Heart right ventricle (tissue), 16 donors: ENCODE data around the gene GLOD4. TPM values are rescaled to one million over a fixed set of nuclear protein-coding genes. Genes with fewer than 3 reads are reported as not detected.
"Not testable (repeated sequence)": the region's sequence is repeated elsewhere in the genome, so short reads cannot be mapped to it uniquely, and the experiment has no call there.

Source experiments
- ATAC-seq, 8 donors: fragments of 200-7000 bp; cut with Tn5 transposase; one replicate each; pipeline ENCODE4 v1.9.1; 2020; ENCODE audit warnings: mild to moderate bottlenecking in 8 of 8, moderate library complexity in 8 of 8, moderate number of reproducible peaks in 1 of 8
- DNase-seq, 2 donors: peaks; one replicate each; pipeline ENCODE4 v3.0.0-alpha.2; 2020
- H3K27ac ChIP-seq, 10 donors: fragments of 200-600 bp; sonication (generic) in 2 of 10; one replicate each; pipeline versions ENCODE4 v1.5.0 to v1.8.0; 2020 to 2022; ENCODE audit warnings: mild to moderate bottlenecking in 3 of 10
- H3K27me3 ChIP-seq, 7 donors: fragments of 200-600 bp; one replicate each; pipeline ENCODE4 v1.8.0; 2021 to 2022; ENCODE audit warnings: mild to moderate bottlenecking in 2 of 7
- H3K36me3 ChIP-seq, 9 donors: fragments of 200-600 bp; sonication (generic) in 1 of 9; one replicate each; pipeline versions ENCODE4 v1.5.0 to v1.8.0; 2020 to 2022; ENCODE audit warnings: mild to moderate bottlenecking in 2 of 9
- H3K4me1 ChIP-seq, 9 donors: fragments of 200-600 bp; sonication (generic) in 1 of 9; one replicate each; pipeline versions ENCODE4 v1.5.0 to v1.8.0; 2020 to 2022; ENCODE audit warnings: mild to moderate bottlenecking in 4 of 9
- H3K4me3 ChIP-seq, 10 donors: fragments of 200-600 bp; sonication (generic) in 2 of 10; one replicate each; pipeline versions ENCODE4 v1.5.0 to v1.8.0; 2020 to 2022; ENCODE audit warnings: mild to moderate bottlenecking in 7 of 10, moderate library complexity in 2 of 10
- H3K9me3 ChIP-seq, 11 donors: fragments of 200-600 bp in 10 of 11; sonication (generic) in 2 of 11; one replicate each; pipeline versions ENCODE4 v1.5.0 to v1.8.0; 2013 to 2022; ENCODE audit warnings: mild to moderate bottlenecking in 2 of 11, control low read depth in 1 of 11, moderate library complexity in 1 of 11
- CTCF ChIP-seq, 9 donors: fragments of 200-600 bp; sonication (generic) in 2 of 9; IDR thresholded peaks; one replicate each; pipeline versions ENCODE4 v1.5.0 to v1.8.0; 2021 to 2022; ENCODE audit warnings: antibody characterized with exemption in 9 of 9, mild to moderate bottlenecking in 5 of 9, moderate library complexity in 1 of 9
- WGBS, 2 donors: extraction: QIAGEN DNeasy Blood & Tissue Kit; methylation state at CpG; one replicate each; pipeline ENCODE4 v1.1.7; 2013; ENCODE audit warnings: inconsistent platforms in 1 of 2; 5-methylcytosine and 5-hydroxymethylcytosine counted together
- intact Hi-C, 10 donors: fragments of 100-400 bp; cut with DNase I; formaldehyde crosslinking; loops; one replicate each; pipeline versions ENCODE4 v1.11.1 to v1.14.2; 2022
- polyA plus RNA-seq, 2 donors: library from polyadenylated mRNA; stranded (reverse); fragments of 200-250 nt; gene quantifications; one replicate each; pipeline ENCODE4 v1.2.3, GENCODE V29; 2013
- total RNA-seq, 10 donors: library from RNA; stranded (reverse); fragmentation: NEBNext Ultra II Directional in 3 of 10; extraction: Animal tissue kit (Norgen Biotek cat#: 25700) in 3 of 10; gene quantifications; one replicate each; pipeline versions ENCODE4 v1.2.1 to v1.2.4, GENCODE V29; 2021 to 2023
- donor health status: Arrhythmogenic right ventricular cardiomyopathy.
- donor health status: ischemic (EF 13 %, LVEDD 7.1; RV severe dilation, severe dysfunction).
- donor health status: healthy with polysubstance abuse.
- donor health status: DM: no; HTN: yes; CAD: no.
- donor health status: DM: no; HTN: no; CAD: no.
- donor health status: ischemic (EF 25% LVEDD 6.9; RV normal size, moderate dysfunction).
- donor health status: ischemic (EF 25% LVEDD 5.7; RV mildly dilated, moderate dysfunction).
- donor health status: healthy.
- donor health status: DM: yes; HTN: yes; CAD: no.
- donor health status: Ischemic cardiomyopathy.
- donor health status: ischemic (EF 35%, LVEDD 5.7; RV mildly dilated, moderate dysfunction).
- donor health status: nonischemic (EF 11% LVEDD 7.7; RV severe dilation, severe dysfunction).
- donor health status: DM: yes; HTN: yes; CAD: no.
- donor health status: PGD.
- donor health status: ischemic (EF 29% LVEDD 5.4; RV normal size, mild dysfunction).
- donor health status: nonischemic (EF 23%, LVEDD 6.1; RV moderate dilation, normal function).

GLOD4 gene
- total and polyA plus RNA-seq, 12 donors, result 16.5 to 47.5 (median 27.6) TPM

DNA sequence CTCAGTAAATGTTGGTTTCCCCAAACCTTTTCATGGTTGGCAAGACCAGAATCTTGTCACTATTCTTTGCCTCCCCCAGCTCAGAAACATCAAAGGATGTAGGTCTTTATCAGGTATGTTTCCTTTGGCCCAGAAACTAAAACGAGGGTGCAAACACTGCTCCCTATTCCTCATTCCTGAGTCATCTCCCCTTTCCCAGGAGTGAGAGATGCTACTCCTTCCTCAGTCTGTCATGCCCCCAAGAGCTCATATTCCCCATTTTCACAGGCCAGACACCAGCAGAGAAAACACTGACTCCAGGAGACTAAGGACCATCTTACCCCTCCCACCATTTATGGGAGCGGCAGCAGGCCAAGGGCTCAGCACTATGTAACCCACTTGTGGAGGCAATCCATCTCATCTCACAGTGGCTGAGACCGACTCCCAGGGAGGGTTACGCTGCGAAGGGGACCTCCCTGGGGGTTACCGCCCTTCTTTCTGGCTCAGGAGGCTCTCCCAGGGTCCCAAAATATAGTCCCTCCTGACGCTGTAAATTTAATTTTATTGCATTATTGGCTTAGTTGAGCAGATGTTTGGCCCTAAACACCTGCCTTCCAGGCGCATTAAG lies 31.5 kb downstream of the GLOD4 start:
- H3K4me1 ChIP-seq, result peaks cover 3 to 28% (median 21%) of the 10 kb centered on the region in 9 donors
- H3K27ac ChIP-seq, result no peak overlapping the region
- peak overlapping the region in 7 of 10 donors; percentile 73 to 98 (median 88) for H3K4me3 ChIP-seq
- DNase-seq (no peak), ATAC-seq (no peak)
- TF ChIP-seq CTCF (IDR thresholded peaks at IDR 0.05), result no peak
- no peaks in the 10 kb centered on the region for H3K9me3 ChIP-seq
- 84 to 89% methylated on average over 8 of the region's 8 CpGs for WGBS, 2 donors
- H3K27me3 ChIP-seq, result no peaks in the 10 kb centered on the region
- peaks cover under 1 to 29% (median 21%) of the 10 kb centered on the region in 9 donors for H3K36me3 ChIP-seq
- intact Hi-C loops, result no loop called here

- H3K27ac ChIP-seq, H3K4me3 ChIP-seq, H3K27me3 ChIP-seq, intact Hi-C loops, ATAC-seq, H3K9me3 ChIP-seq, DNase-seq: not testable (repeated sequence)
- H3K36me3 ChIP-seq, result peaks cover 4 to 41% (median 30%) of the 10 kb centered on the region in 9 donors
- H3K4me1 ChIP-seq, result peaks cover 3 to 28% (median 21%) of the 10 kb centered on the region in 9 donors
- WGBS, 2 donors, result 81 to 83% methylated on average over 7 of the region's 7 CpGs
Measured at GRCh38 chr17:749359-749758, 32.7 kb downstream of the GLOD4 start.

- intact Hi-C loops, H3K9me3 ChIP-seq, H3K27me3 ChIP-seq, H3K27ac ChIP-seq, DNase-seq, H3K4me3 ChIP-seq, ATAC-seq: not testable (repeated sequence)
- H3K36me3 ChIP-seq, result peaks cover 4 to 48% (median 30%) of the 10 kb centered on the region in 9 donors
- H3K4me1 ChIP-seq, result peaks cover 3 to 28% (median 21%) of the 10 kb centered on the region in 9 donors
- WGBS, 2 donors, result 97 to 98% methylated on average over 4 of the region's 4 CpGs
Measured at GRCh38 chr17:748604-749003, 33.5 kb downstream of the GLOD4 start.

DNA sequence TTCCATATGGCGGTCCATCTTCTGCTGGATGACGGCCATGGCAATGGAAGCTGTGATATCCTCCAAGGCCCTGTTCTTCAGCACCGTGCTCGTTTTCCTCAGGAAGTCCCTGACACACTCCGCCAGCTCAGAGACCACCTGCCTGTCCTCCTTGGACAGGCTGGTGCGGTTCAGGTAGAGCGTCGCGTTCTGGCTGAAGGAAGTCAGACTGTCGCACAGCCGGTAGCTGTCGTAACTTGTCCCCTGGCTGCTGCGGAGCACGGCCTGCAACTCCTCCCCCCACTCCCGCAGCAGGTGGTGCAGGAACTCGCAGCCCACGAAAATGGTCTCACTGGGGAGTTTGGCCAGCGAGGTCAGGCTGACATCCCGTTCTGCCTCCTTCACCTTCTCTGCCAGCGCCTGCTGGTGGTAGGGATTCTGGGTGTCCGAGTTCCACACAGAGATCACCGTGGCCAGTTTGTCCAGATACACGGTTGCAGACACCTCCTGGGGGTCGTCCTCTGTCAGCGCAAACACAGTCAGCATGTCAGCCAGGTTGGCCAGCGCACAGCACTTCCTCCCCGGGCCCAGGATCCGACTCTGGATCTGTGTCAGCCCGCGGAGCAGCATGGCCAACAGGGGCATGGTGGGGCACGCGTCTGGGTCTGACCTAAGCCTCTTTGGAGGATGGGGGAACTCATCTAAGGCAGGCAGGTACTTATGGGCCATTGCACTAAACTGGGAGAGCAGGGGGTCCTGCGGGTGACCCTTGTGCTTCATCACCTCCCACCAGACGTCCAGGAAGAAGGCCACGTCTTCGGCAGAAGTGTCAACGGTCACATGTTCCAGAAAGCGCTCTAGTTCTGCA lies 35.1 kb downstream of the GLOD4 start:
- 91 to 93% methylated on average over 38 of the region's 38 CpGs for whole genome bisulfite sequencing, 2 donors
- no peak for DNase-seq
- Histone ChIP-seq H3K9me3 (no peaks in the 10 kb centered on the region), H3K4me3 (no peak overlapping the region), H3K27me3 (no peaks in the 10 kb centered on the region), H3K27ac (no peak overlapping the region), H3K4me1 (peaks cover 3 to 22% (median 19%) of the 10 kb centered on the region in 9 donors), H3K36me3 (peaks cover 4 to 64% (median 30%) of the 10 kb centered on the region in 9 donors)
- no peak for ATAC-seq
- intact Hi-C loops, result no loop called here
- TF ChIP-seq CTCF (IDR thresholded peaks at IDR 0.05), result no peak

DNA sequence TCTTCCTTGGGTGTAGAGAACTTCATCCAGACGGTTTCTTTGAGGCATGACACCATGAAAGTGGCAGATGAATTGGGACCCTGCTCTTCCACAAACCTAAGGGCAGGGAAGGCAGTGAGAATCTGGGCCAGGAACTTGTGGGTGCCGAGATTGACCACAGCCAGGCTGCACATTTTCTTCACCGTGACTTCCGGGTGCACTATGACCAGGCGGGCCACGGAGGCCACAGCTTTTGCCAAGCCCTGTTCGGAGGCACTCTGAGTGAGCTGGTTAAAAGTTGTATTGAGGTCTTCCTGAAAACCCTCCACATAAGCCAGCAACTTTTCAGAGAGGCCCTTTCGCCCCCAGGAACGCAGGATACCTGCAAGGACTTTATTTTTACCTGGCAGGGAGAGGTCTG lies 35.9 kb downstream of the GLOD4 start:
- intact Hi-C loops, result no loop called here
- peaks cover under 1 to 16% (median 15%) of the 10 kb centered on the region in 9 donors for H3K4me1 ChIP-seq
- DNase-seq, result no peak
- H3K36me3 ChIP-seq, result peaks cover 4 to 73% (median 30%) of the 10 kb centered on the region in 9 donors
- ATAC-seq, result no peak
- WGBS, 2 donors, result 95% methylated on average over 9 of the region's 9 CpGs
- H3K27me3 ChIP-seq, result no peaks in the 10 kb centered on the region
- no peak for TF ChIP-seq CTCF (IDR thresholded peaks at IDR 0.05)
- H3K4me3 ChIP-seq, result no peak overlapping the region
- no peak overlapping the region for H3K27ac ChIP-seq
- no peaks in the 10 kb centered on the region for H3K9me3 ChIP-seq
